GM12878 (cell line): ENCODE measurements around the gene COX6B2. TPM values are rescaled to one million over a fixed set of nuclear protein-coding genes. Genes with fewer than 3 reads are reported as not detected.

Experiments used
- ATAC-seq: fragments of 200-7000 bp; cut with Tn5 transposase; 3 replicates; pipeline ENCODE4 v1.9.1; 2020; ENCODE audit warnings: mild to moderate bottlenecking, moderate library complexity
- BruUV-seq: library from RNA; stranded (reverse); fragments of 400-500 nt; replicated peaks from 2 replicates; lab custom pipeline; 2021; lab: Mats Ljungman, UMichigan
- CTCF ChIA-PET: fragments of 300-600 bp; sonication (Branson Sonifier 250); formaldehyde crosslinking; extraction: SDS; loops from one replicate; lab custom pipeline; 2021; ENCODE audit warnings: inconsistent platforms; lab: Yijun Ruan, JAX
- POLR2A ChIA-PET: fragments of 350-600 bp; formaldehyde crosslinking; extraction: SDS; loops from one replicate; lab custom pipeline; 2021; ENCODE audit warnings: inconsistent platforms; lab: Charles Lee
- RAD21 ChIA-PET: fragments of 300-600 bp; sonication (Branson Sonifier 250); formaldehyde crosslinking; loops from one replicate; lab custom pipeline; 2023; ENCODE audit warnings: antibody characterized with exemption; ENCODE audit not compliant: unreplicated experiment; lab: Charles Lee
- SMC1A ChIA-PET: fragments of 300-600 bp; sonication (Branson Sonifier 250); formaldehyde crosslinking; loops from one replicate; lab custom pipeline; 2023; ENCODE audit not compliant: unreplicated experiment, uncharacterized antibody; lab: Charles Lee
- DNase-seq: peaks from one replicate; pipeline ENCODE4 v3.0.0-alpha.2; 2011; ENCODE audit warnings: low read depth, low spot score
- FAIRE-seq: peaks from 3 replicates; lab custom pipeline; 2011; peaks lifted over from hg19 to GRCh38; lab: Jason Lieb, UNC
- H2AFZ ChIP-seq: 2 replicates; pipeline ENCODE4 v1.6.0; 2011; ENCODE audit warnings: low read depth, low read length, control low read depth; ENCODE audit not compliant: control insufficient read depth
- H3K27ac ChIP-seq: 2 replicates; pipeline ENCODE4 v1.5.1; 2011; ENCODE audit warnings: control low read depth; ENCODE audit not compliant: control insufficient read depth, insufficient read depth
- H3K27me3 ChIP-seq, 2 experiments: replicated peaks in 1 of 2; 2 replicates each; pipeline versions ENCODE4 v1.6.0 to v1.6.1; 2011; ENCODE audit warnings: low read length in 1 of 2; ENCODE audit not compliant: control insufficient read depth in 2 of 2, insufficient read depth in 2 of 2
- H3K36me3 ChIP-seq, 2 experiments: 2 replicates each; pipeline ENCODE4 v1.5.1; 2011; ENCODE audit warnings: low read length in 1 of 2; ENCODE audit not compliant: control insufficient read depth in 2 of 2, insufficient read depth in 2 of 2
- H3K4me1 ChIP-seq: 2 replicates; pipeline ENCODE4 v1.6.1; 2011; ENCODE audit warnings: mild to moderate bottlenecking, low read length, moderate library complexity, mixed read lengths; ENCODE audit not compliant: control insufficient read depth, insufficient read depth
- H3K4me2 ChIP-seq: 2 replicates; pipeline ENCODE4 v1.6.0; 2011; ENCODE audit warnings: control low read depth; ENCODE audit not compliant: control insufficient read depth, insufficient read depth
- H3K4me3 ChIP-seq: fragments of 200-600 bp; sonication (generic); 2 replicates; pipeline ENCODE4 v1.5.1; 2016
- H3K79me2 ChIP-seq: 2 replicates; pipeline ENCODE4 v1.6.0; 2011; ENCODE audit warnings: low read length; ENCODE audit not compliant: control insufficient read depth, insufficient read depth
- H3K9ac ChIP-seq: 2 replicates; pipeline ENCODE4 v1.8.0; 2011; ENCODE audit warnings: low read length, control low read depth, mixed read lengths; ENCODE audit not compliant: control insufficient read depth, insufficient read depth
- H3K9me3 ChIP-seq: replicated peaks from 3 replicates; pipeline ENCODE4 v1.5.1; 2011; ENCODE audit warnings: mild to moderate bottlenecking, low read length; ENCODE audit not compliant: control insufficient read depth, insufficient read depth
- H4K20me1 ChIP-seq: 2 replicates; pipeline ENCODE4 v1.6.0; 2011; ENCODE audit not compliant: control insufficient read depth, insufficient read depth
- ASH2L ChIP-seq: fragments of 300-600, 200-600 bp; sonication (generic); IDR thresholded peaks from 2 replicates; pipeline ENCODE4 v1.6.1; 2017; ENCODE audit warnings: low read depth, mild to moderate bottlenecking, borderline replicate concordance
- IRF4 ChIP-seq: IDR thresholded peaks from 2 replicates; pipeline ENCODE4 v1.6.1; 2011; ENCODE audit warnings: low read depth, low read length
- MEF2A ChIP-seq: IDR thresholded peaks from 2 replicates; pipeline ENCODE4 v1.6.1; 2011; ENCODE audit warnings: low read depth, mild to moderate bottlenecking, low read length, moderate library complexity; ENCODE audit not compliant: insufficient read depth
- NFXL1 ChIP-seq: fragments of 450-650 bp; IDR thresholded peaks from 2 replicates; pipeline ENCODE4 v1.6.1; 2017; ENCODE audit warnings: antibody characterized with exemption, mild to moderate bottlenecking, borderline replicate concordance
- NR2F1 ChIP-seq: fragments of 450-650 bp; conservative IDR thresholded peaks from 2 replicates; pipeline ENCODE4 v1.6.1; 2017; ENCODE audit warnings: mild to moderate bottlenecking
- PAX8 ChIP-seq: fragments of 450-650 bp; IDR thresholded peaks from 2 replicates; pipeline ENCODE4 v1.6.1; 2017; ENCODE audit warnings: mild to moderate bottlenecking, moderate library complexity
- POLR2AphosphoS2 ChIP-seq: IDR thresholded peaks from 2 replicates; pipeline ENCODE4 v1.6.1; 2011; ENCODE audit warnings: low read depth, mild to moderate bottlenecking, low read length, improper control_type of control experiment, moderate library complexity
- SMARCA5 ChIP-seq: fragments of 450-650 bp; IDR thresholded peaks from 2 replicates; pipeline ENCODE4 v1.6.1; 2017; ENCODE audit warnings: mild to moderate bottlenecking
- SRF ChIP-seq, 2 experiments: IDR thresholded peaks; 2 replicates each; pipeline ENCODE4 v1.6.1; 2011; ENCODE audit warnings: low read depth in 2 of 2, low read length in 2 of 2, mild to moderate bottlenecking in 1 of 2, moderate library complexity in 1 of 2
- WGBS: methylation state at CpG from one replicate; pipeline ENCODE4 v1.1.6; 2016; ENCODE audit warnings: low lambda C conversion rate; ENCODE audit not compliant: insufficient replicate concordance, insufficient coverage; ENCODE audit errors: missing lambda C conversion rate; 5-methylcytosine and 5-hydroxymethylcytosine counted together
- in situ Hi-C: fragments of 300-500 bp; cut with MboI; formaldehyde crosslinking; loops from 9 replicates; pipeline ENCODE4 v1.14.3; 2018; ENCODE audit warnings: mixed read lengths
- intact Hi-C: fragments of 100-400 bp; cut with micrococcal nuclease; formaldehyde crosslinking; loops from one replicate; pipeline ENCODE4 v1.14.2; 2022; ENCODE audit not compliant: unreplicated experiment
- polyA plus RNA-seq, 11 experiments: library from polyadenylated mRNA; depleted of rRNA in 4 of 11; unstranded in 6 of 11; stranded (reverse) in 5 of 11; fragments of >200 nt; fragmentation: Nextera tagmentation in 4 of 11; fragmentation: Illumina TruSeq in 1 of 11; extraction: Ambion mirVana in 4 of 11; extraction: Trizol in 1 of 11; gene quantifications; 1 replicate in 1 of 11; 2 replicates in 10 of 11; pipeline versions ENCODE4 v1.2.1 to v1.2.3, GENCODE V29; 2011 to 2016; ENCODE audit warnings: inconsistent platforms in 2 of 11, missing spikeins in 2 of 11, low read depth in 1 of 11
- total RNA-seq, 4 experiments: library from RNA; depleted of rRNA in 3 of 4; stranded (reverse); fragments of >200 nt in 3 of 4; fragmentation: Illumina TruSeq in 1 of 4; extraction: Trizol in 1 of 4; gene quantifications; 2 replicates each; pipeline versions ENCODE4 v1.2.1 to v1.2.3, GENCODE V29; 2013 to 2021
- TF ChIP-seq, protein P1 (sequence below): fragments of 450-650 bp; IDR thresholded peaks from 2 replicates; pipeline ENCODE4 v1.6.1; 2018; ENCODE audit warnings: borderline replicate concordance, mild to moderate bottlenecking; ENCODE audit not compliant: partially characterized antibody
- TF ChIP-seq, protein P2 (sequence below): fragments of 450-650 bp; IDR thresholded peaks from 2 replicates; pipeline ENCODE4 v1.6.1; 2017; ENCODE audit warnings: low read depth, mild to moderate bottlenecking, moderate library complexity
- TF ChIP-seq, protein P3 (sequence below): IDR thresholded peaks from 2 replicates; pipeline ENCODE4 v1.6.1; 2011; ENCODE audit warnings: mild to moderate bottlenecking, low read depth, low read length, moderate library complexity; ENCODE audit not compliant: insufficient replicate concordance
- TF ChIP-seq, protein P4 (sequence below): fragments of 450-650 bp; IDR thresholded peaks from 2 replicates; pipeline ENCODE4 v1.6.1; 2017; ENCODE audit warnings: mild to moderate bottlenecking, moderate library complexity

COX6B2 gene
- total and polyA plus RNA-seq, 10 of the 15 experiments (the other 5 are each of a cell fraction or from before 2014, with no cell fraction given): 0.05 to 0.08 (median 0.07) TPM; not detected in 6

DNA sequence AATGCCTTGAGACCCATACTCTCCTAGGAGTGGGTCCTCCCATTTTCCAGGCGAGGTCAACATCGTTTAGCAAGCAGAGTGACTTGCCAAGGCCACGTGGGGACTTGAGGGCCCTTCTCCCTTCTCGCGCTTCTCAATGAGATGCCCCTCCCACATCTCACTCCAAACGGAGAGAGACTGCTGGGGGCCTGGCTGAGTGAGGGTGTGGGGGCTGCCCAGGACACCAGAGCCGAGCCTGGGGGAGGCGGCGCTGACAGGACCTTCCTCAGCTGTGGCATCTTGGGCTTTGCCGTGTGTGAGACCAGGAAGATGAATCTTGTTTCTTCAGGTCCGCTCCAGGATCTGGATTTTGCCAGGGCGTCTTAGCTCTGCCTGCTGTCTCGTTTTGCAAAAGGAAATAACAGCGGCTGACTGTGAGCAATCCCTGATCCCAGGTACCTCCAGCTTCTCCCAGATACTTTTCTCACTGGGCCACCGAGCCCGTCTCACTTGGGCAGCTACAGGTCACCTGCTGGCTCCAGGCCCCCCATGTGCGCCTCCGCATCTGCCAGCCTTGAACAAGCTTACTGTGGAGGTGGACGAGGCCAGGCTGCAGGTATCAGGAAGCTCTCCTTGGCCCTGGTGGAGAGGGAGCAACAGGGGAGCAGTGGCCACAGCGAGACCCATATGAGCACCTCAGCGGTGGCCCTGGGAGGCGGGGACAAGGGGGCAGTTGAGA, 6.0 kb downstream of the COX6B2 start:
- no peak overlapping the region for H2AFZ ChIP-seq
- in situ Hi-C loops: no loop called here
- no peak for TF ChIP-seq SMARCA5
- TF ChIP-seq, protein P1, sequence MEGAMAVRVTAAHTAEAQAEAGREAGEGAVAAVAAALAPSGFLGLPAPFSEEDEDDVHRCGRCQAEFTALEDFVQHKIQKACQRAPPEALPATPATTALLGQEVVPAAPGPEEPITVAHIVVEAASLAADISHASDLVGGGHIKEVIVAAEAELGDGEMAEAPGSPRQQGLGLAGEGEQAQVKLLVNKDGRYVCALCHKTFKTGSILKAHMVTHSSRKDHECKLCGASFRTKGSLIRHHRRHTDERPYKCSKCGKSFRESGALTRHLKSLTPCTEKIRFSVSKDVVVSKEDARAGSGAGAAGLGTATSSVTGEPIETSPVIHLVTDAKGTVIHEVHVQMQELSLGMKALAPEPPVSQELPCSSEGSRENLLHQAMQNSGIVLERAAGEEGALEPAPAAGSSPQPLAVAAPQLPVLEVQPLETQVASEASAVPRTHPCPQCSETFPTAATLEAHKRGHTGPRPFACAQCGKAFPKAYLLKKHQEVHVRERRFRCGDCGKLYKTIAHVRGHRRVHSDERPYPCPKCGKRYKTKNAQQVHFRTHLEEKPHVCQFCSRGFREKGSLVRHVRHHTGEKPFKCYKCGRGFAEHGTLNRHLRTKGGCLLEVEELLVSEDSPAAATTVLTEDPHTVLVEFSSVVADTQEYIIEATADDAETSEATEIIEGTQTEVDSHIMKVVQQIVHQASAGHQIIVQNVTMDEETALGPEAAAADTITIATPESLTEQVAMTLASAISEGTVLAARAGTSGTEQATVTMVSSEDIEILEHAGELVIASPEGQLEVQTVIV: no peak
- TF ChIP-seq SRF (IDR thresholded peaks at IDR 0.05; ENCODE audit: low read depth in 2 of 2, low read length in 2 of 2): no peak
- TF ChIP-seq PAX8: no peak
- TF ChIP-seq, protein P2, sequence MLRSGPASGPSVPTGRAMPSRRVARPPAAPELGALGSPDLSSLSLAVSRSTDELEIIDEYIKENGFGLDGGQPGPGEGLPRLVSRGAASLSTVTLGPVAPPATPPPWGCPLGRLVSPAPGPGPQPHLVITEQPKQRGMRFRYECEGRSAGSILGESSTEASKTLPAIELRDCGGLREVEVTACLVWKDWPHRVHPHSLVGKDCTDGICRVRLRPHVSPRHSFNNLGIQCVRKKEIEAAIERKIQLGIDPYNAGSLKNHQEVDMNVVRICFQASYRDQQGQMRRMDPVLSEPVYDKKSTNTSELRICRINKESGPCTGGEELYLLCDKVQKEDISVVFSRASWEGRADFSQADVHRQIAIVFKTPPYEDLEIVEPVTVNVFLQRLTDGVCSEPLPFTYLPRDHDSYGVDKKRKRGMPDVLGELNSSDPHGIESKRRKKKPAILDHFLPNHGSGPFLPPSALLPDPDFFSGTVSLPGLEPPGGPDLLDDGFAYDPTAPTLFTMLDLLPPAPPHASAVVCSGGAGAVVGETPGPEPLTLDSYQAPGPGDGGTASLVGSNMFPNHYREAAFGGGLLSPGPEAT: no peak
- TF ChIP-seq ASH2L: no peak
- TF ChIP-seq, protein P3, sequence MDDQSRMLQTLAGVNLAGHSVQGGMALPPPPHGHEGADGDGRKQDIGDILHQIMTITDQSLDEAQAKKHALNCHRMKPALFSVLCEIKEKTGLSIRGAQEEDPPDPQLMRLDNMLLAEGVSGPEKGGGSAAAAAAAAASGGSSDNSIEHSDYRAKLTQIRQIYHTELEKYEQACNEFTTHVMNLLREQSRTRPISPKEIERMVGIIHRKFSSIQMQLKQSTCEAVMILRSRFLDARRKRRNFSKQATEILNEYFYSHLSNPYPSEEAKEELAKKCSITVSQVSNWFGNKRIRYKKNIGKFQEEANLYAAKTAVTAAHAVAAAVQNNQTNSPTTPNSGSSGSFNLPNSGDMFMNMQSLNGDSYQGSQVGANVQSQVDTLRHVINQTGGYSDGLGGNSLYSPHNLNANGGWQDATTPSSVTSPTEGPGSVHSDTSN: no peak
- no peak for TF ChIP-seq MEF2A
- TF ChIP-seq IRF4: no peak
- no peak for TF ChIP-seq NR2F1
- no peak for TF ChIP-seq POLR2AphosphoS2
- TF ChIP-seq, protein P4, sequence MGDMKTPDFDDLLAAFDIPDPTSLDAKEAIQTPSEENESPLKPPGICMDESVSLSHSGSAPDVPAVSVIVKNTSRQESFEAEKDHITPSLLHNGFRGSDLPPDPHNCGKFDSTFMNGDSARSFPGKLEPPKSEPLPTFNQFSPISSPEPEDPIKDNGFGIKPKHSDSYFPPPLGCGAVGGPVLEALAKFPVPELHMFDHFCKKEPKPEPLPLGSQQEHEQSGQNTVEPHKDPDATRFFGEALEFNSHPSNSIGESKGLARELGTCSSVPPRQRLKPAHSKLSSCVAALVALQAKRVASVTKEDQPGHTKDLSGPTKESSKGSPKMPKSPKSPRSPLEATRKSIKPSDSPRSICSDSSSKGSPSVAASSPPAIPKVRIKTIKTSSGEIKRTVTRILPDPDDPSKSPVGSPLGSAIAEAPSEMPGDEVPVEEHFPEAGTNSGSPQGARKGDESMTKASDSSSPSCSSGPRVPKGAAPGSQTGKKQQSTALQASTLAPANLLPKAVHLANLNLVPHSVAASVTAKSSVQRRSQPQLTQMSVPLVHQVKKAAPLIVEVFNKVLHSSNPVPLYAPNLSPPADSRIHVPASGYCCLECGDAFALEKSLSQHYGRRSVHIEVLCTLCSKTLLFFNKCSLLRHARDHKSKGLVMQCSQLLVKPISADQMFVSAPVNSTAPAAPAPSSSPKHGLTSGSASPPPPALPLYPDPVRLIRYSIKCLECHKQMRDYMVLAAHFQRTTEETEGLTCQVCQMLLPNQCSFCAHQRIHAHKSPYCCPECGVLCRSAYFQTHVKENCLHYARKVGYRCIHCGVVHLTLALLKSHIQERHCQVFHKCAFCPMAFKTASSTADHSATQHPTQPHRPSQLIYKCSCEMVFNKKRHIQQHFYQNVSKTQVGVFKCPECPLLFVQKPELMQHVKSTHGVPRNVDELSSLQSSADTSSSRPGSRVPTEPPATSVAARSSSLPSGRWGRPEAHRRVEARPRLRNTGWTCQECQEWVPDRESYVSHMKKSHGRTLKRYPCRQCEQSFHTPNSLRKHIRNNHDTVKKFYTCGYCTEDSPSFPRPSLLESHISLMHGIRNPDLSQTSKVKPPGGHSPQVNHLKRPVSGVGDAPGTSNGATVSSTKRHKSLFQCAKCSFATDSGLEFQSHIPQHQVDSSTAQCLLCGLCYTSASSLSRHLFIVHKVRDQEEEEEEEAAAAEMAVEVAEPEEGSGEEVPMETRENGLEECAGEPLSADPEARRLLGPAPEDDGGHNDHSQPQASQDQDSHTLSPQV: no peak
- no peak for TF ChIP-seq NFXL1
- H3K4me3 ChIP-seq: no peak overlapping the region
- no peaks in the 10 kb centered on the region for H3K79me2 ChIP-seq
- H3K36me3 ChIP-seq: no peaks in the 10 kb centered on the region; a peak in 1 of 4 replicates
- H3K4me2 ChIP-seq: no peak overlapping the region
- POLR2A ChIA-PET: interaction anchor here (1.0 to 1.4 kb wide), 2 partner anchors 9 to 52 kb away, joined by 3 read pairs; partner anchors contain the start of gene KMT5C
- peaks cover 4 to 5% of the 10 kb centered on the region in 2 experiments; a peak in 3 of 4 replicates for H3K27me3 ChIP-seq
- DNase-seq (no peak), ATAC-seq (no peak), FAIRE-seq (no peak)
- no TSS peak for BruUV-seq
- SMC1A ChIA-PET: interaction anchor here (0.6 kb wide), 1 partner anchor 1434 kb away, joined by 3 read pairs; no protein-coding TSS in a partner anchor
- H3K27ac ChIP-seq: no peak overlapping the region
- no peaks in the 10 kb centered on the region for H3K9me3 ChIP-seq
- H4K20me1 ChIP-seq: no peaks in the 10 kb centered on the region; the same call in 1 of the 2 replicates
- intact Hi-C loops: no loop called here
- 87% methylated on average over 22 of the region's 22 CpGs for WGBS
- CTCF ChIA-PET: interaction anchor here (0.6 to 0.7 kb wide), 2 partner anchors 47 to 57 kb away, joined by 3 to 4 read pairs; no protein-coding TSS in a partner anchor
- RAD21 ChIA-PET: no interaction called here
- H3K4me1 ChIP-seq: no peaks in the 10 kb centered on the region; the same call in 1 of the 2 replicates
- no peak overlapping the region for H3K9ac ChIP-seq
